SK-N-MC (cell line): ENCODE measurements around the gene SNX25.

Source experiments
- DNase-seq: peaks from one replicate; pipeline ENCODE4 v3.0.0-alpha.2; 2011; ENCODE audit warnings: low read depth, low spot score
- H3K27ac ChIP-seq: fragments of 200-600 bp; sonication (generic); 2 replicates; pipeline ENCODE4 v1.5.1; 2016; ENCODE audit warnings: mixed run types
- H3K36me3 ChIP-seq: fragments of 200-600 bp; sonication (generic); 2 replicates; pipeline ENCODE4 v1.6.1; 2017; ENCODE audit warnings: antibody characterized with exemption, low read length, mixed read lengths; ENCODE audit not compliant: insufficient read depth
- H3K4me3 ChIP-seq: fragments of 200-600 bp; sonication (generic); 2 replicates; pipeline ENCODE4 v1.5.1; 2016
- H3K9ac ChIP-seq: fragments of 200-600 bp; sonication (generic); 2 replicates; pipeline ENCODE4 v1.8.0; 2017; ENCODE audit warnings: mixed run types, mixed read lengths; ENCODE audit not compliant: insufficient read length
- H3K9me3 ChIP-seq: fragments of 200-600 bp; sonication (generic); 2 replicates; pipeline ENCODE4 v1.6.1; 2017; ENCODE audit warnings: low read depth, mild to moderate bottlenecking, antibody characterized with exemption, low read length, moderate library complexity, mixed read lengths
- EZH2 ChIP-seq: fragments of 200-600 bp; sonication (generic); IDR thresholded peaks from one replicate; pipeline ENCODE4 v1.6.1; 2017; ENCODE audit warnings: antibody characterized with exemption
- FOXP2 ChIP-seq: optimal IDR thresholded peaks from 2 replicates; pipeline ENCODE3; 2011; ENCODE audit warnings: mild to moderate bottlenecking, moderate library complexity; ENCODE audit not compliant: insufficient read depth; ENCODE audit errors: extremely low read length, control extremely low read depth
- POLR2AphosphoS5 ChIP-seq: IDR thresholded peaks from 2 replicates; pipeline ENCODE4 v1.6.1; 2012; ENCODE audit warnings: mild to moderate bottlenecking, low read depth, low read length, borderline replicate concordance

The SNX25 gene

DNA sequence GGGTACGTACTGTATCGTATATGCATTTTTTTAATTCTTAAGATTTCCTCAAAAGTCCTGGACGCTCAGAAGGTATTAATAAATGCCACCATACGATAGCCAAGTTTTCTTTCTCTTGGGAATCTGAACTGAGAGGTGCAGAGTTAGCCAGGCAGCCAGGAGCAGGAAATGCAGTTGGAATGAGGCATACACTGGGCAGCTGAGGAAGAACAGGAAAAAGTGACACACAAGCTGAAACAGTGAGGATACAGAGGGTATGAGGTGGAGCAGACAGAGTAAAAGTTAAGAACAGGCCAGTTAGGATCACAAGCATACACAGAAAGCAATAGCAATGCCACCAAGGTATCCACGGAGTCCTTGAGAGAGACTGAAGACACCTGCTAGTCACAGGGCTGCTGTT is 203.0 kb downstream of the SNX25 start:
- Histone ChIP-seq H3K36me3 (peaks cover 45% of the 10 kb centered on the region), H3K9me3 (no peaks in the 10 kb centered on the region), H3K4me3 (no peak overlapping the region), H3K27ac (no peak overlapping the region), H3K9ac (no peak overlapping the region)
- TF ChIP-seq EZH2 (no peak), FOXP2 (no peak), POLR2AphosphoS5 (no peak)
- no peak for DNase-seq
